ENCODE data around the gene MRPS5.

DNA sequence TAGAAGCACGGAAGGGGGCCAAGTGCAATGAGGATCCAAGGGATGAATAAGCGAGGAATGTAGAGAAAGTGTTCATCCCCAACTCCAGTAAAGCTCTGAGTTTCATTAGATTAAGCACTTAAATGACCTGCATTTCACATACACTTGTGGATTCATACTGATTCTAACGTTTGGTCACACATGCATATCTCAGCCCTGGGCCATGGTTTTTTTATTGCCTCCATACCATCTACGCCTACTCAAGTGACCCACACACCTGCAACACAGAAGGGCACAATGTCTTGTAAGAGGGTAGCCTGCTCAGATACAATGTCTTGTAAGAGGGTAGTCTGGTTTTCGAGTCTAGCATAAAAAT, 566 bp upstream of the MRPS5 start:
- TF ChIP-seq EZH2 (IDR thresholded peaks at IDR 0.05; ENCODE audit: insufficient read depth, low read length), result no peak
- TF ChIP-seq, protein P1, sequence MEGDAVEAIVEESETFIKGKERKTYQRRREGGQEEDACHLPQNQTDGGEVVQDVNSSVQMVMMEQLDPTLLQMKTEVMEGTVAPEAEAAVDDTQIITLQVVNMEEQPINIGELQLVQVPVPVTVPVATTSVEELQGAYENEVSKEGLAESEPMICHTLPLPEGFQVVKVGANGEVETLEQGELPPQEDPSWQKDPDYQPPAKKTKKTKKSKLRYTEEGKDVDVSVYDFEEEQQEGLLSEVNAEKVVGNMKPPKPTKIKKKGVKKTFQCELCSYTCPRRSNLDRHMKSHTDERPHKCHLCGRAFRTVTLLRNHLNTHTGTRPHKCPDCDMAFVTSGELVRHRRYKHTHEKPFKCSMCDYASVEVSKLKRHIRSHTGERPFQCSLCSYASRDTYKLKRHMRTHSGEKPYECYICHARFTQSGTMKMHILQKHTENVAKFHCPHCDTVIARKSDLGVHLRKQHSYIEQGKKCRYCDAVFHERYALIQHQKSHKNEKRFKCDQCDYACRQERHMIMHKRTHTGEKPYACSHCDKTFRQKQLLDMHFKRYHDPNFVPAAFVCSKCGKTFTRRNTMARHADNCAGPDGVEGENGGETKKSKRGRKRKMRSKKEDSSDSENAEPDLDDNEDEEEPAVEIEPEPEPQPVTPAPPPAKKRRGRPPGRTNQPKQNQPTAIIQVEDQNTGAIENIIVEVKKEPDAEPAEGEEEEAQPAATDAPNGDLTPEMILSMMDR (IDR thresholded peaks at IDR 0.05; ENCODE audit: insufficient read depth, low read depth, low read length), result no peak

Data from astrocyte (in vitro differentiated cells and primary cell).